ENCODE data around the gene SPOCK2.

Gene SPOCK2

DNA sequence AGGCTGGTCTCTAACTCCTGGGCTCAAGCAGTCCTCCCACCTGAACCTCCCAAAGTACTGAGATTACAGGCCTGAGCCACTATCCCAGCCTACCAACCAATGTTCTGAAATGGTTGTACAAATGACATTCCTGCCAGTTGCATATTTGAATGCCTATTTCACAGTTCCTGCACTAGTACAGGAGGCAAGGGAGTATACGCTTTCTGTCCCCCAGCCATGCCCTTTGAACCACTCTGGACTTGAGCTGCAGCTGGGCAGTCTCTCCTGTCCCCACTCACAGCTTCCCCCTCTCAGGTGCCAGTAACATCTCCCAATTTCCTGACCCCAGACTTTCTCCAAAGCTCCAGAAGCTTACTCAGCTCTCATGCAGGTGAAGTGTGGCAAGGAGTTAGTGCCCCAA, 58.9 kb downstream of the SPOCK2 start:
- DNase-seq (ENCODE audit: low spot score): no peak

- no peak for DNase-seq (ENCODE audit: low spot score)
Measured at GRCh38 chr10:72027498-72027897, 60.9 kb downstream of the SPOCK2 start.

DNA sequence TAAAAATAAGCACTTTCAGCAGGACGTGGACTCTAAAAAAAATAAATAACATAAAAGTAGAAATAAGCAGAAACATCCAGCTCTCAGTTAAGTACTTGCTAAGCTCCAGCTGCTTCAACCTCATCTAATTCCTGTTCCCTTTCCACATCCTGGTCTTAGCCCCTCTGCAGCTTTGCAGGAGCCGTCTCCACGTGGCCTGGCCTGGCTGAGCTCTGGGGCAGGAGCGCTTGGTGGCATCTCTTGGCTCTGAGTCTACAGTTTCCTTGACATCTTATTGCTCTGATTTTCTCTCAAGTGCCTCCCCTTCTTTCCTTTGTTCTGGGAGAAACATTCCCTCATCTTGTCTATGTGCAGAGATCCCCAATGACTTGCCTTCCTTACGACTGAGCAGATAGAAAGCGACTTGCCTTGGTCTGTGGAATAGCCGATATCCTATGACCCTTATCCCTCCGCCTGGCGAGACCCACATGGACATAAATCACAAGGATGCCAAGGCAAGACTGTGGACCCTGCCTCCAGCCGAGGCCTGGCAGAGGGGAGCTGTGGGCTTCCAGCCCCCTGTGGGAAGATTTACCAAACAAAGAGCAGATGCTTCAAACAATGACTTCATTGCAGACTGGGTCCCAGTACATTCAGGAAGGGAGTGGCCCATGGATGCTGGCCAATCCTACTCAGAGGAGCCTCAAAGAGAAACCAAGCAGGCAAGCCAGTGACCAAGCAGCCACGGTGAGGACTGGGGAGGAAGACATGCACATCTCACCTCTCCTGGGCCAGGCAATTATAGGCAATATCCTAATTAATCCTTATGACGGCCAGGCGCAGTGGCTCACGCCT, 61.9 kb downstream of the SPOCK2 start:
- DNase-seq (ENCODE audit: low spot score): no peak

- DNase-seq (ENCODE audit: low spot score): no peak
Measured at GRCh38 chr10:72025832-72026231, 62.5 kb downstream of the SPOCK2 start.

DNA sequence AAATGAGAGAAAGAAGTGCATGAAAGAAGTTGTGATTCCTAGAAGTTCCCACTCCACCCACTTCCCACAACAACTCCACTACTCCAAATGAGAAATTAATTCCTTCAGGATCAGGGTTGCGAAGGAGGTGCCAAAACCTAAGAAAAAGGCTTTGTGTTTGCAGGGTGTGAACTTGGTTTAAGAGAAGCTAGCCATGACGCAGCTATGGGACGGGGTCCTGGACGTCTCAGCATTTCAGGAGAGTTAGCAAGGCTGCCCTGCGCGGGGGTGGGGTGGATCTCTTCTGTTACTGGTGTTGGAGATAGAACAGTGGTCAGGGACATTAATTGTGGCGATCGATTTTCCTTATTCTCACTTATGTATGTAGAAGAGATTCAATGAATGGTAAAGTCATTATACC, 63.0 kb downstream of the SPOCK2 start:
- no peak for DNase-seq (ENCODE audit: low spot score)

- DNase-seq (ENCODE audit: low spot score): no peak
Measured at GRCh38 chr10:72024596-72024995, 63.8 kb downstream of the SPOCK2 start.

- DNase-seq (ENCODE audit: low spot score): no peak
Measured at GRCh38 chr10:72022228-72022627, 66.1 kb downstream of the SPOCK2 start.

- DNase-seq (ENCODE audit: low spot score): no peak
Measured at GRCh38 chr10:72020914-72021809, 67.2 kb downstream of the SPOCK2 start.

GRCh38 chr10:72019085-72019876, 69.1 kb downstream of the SPOCK2 start:
- no peak for DNase-seq (ENCODE audit: low spot score)

GRCh38 chr10:72016608-72017300, 71.6 kb downstream of the SPOCK2 start:
- no peak for DNase-seq (ENCODE audit: low spot score)

GRCh38 chr10:72015841-72016240, 72.5 kb downstream of the SPOCK2 start:
- no peak for DNase-seq (ENCODE audit: low spot score)

DNA sequence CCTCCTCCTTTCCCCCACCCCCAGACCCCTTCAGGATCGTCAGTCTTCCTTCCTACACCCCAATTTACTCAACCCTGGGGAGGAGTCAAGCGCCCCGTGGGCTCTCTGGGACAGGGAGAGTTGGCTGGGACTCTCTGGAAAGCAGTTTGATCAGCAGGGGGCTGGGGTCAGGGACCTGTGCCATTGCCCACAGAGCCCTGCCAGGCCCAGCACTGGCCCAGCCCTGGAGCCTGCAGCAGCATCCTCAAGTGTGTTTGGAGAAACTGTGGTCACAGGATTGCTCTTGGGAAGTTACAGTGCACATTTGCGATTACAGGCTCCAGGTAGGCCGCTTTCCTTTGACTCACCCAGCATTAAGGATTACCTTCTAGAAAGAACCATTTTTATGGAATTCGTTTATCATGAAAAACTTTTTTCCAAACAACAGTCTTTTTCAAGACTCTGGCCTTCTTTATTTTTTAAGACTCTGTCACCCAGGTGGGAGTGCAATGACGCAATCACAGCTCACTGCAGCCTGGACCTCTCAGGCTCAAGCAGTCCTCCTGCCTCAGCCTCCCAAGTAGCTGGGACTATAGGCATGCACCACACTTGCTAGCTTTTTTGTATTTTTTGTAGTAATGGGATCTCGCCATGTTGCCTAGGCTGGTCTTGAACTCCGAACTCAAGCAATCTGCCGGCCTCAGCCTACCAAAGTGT, 73.4 kb downstream of the SPOCK2 start:
- DNase-seq (ENCODE audit: low spot score): no peak

DNA sequence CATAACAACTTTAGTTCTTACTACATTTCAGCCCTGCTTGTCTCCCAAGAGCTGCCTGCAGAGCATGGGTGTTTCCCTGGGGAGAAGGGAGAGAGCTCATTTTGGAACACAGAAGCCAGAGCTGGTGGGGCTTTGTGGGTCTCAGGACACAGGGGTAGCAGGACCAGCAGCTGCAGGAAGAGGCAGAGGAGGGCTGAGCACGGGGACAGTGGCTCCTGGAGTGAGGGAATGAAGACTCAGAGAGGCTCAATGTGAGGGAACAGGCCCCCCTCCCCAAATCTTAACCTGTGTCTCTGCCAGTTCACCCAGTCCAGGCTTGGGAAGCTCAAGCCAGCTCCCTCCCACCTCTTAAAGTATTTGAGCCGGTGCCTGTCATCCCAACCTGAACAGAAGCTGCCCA, 74.2 kb downstream of the SPOCK2 start:
- no peak for DNase-seq (ENCODE audit: low spot score)

DNA sequence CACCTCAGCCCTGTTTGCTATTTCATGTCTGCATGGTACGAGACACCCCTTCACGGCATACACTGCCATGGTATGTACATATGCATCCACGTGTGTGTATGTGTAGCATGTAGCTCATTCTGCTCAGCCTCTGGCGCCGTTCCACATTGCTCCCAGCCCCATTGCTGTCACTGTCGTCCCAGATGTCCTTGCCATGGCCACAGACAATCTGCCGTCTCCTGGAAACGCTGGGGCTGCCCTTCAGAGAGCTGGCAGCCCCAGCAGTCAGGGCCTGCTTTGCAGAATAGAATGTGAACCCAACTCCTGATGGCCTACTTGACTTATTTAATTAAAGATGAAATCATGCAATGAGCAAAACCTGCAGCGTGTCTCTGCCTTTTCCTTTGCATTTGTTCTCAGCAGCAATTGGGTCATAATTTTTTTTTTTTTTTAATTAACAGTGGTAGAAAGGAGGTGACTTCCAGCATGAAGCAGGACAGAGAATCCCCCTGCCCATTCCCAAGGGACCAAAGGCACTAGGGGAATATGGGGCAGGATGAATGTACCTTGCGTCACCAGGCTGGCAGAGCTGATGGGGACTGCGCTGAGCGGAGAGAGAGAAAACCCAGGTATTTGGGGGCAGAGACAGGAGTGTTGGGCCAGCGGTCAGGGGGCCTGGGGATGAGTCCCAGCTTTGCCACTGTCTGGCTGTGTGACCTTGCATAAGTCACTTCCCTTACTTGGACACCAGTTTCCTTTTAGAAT, 75.0 kb downstream of the SPOCK2 start:
- no peak for DNase-seq (ENCODE audit: low spot score)

GRCh38 chr10:72012796-72013195, 75.6 kb downstream of the SPOCK2 start:
- DNase-seq (ENCODE audit: low spot score): no peak

DNA sequence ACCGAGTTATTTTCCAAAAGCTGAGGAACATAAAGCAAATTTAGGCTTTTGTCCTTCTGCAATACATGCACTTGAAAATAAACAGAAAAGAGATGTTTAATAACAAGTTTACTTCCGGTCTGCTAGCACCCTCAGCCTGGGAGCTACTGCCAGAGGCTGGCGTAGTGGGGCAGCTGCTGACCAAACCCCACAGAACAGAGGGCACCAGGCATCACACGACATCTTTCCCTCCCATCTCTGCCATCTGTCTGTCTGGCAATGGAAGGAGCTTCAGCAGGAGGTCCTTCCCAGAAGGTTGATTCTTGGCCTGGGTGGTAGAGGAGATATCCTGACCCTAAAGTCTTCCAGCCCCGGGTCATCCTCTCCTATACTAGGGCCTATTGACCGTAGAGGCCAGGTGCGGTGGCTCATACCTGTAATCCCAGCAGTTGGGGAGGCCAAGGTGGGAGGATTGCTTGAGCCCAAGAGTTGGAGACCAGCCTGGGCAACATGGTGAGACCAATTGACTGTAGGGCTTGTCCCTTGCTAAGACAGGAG, 76.3 kb downstream of the SPOCK2 start:
- DNase-seq (ENCODE audit: low spot score): no peak

DNA sequence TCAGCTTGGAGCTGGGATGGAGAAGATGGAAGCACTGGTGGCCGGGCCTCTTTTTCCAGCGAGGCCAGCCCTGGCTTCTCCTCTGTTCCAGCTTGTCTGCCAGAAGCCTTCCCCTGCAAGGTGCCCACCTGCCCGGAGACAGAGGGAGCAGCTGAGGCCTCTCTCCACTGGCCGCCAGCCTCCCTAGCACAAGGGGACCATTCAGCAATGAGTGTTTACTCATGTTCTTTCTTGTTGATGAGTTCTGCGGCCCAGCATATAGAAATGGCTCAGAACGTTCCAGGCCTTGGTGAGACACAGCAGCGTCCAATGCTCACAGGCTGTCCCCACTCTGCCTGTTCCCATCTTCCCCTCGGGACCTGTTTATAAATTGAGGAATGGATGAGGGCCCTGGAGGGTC, 76.9 kb downstream of the SPOCK2 start:
- no peak for DNase-seq (ENCODE audit: low spot score)

DNA sequence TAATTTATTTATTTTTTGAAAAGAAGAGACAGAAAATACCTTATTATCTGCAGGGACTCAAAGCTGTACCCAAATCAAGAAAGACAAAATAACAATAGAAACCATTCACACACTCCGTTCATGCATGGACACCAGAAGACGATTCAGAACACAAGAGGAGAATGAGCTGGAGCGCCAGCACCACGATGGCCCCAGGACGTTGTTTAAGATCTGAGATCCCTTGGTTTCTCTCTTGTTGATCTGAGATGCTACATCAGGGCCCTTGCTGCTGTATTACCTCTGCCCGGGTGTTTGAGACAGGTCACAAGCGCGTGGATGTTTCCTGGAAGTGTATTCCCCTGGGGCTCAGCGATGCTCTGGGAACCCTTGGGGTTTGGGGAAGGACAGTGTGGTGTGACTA, 77.3 kb downstream of the SPOCK2 start:
- no peak for DNase-seq (ENCODE audit: low spot score)

- no peak for DNase-seq (ENCODE audit: low spot score)
Measured at GRCh38 chr10:72010234-72010973, 77.9 kb downstream of the SPOCK2 start.
